ENCODE data around the gene SLC1A5.

The SLC1A5 gene

DNA sequence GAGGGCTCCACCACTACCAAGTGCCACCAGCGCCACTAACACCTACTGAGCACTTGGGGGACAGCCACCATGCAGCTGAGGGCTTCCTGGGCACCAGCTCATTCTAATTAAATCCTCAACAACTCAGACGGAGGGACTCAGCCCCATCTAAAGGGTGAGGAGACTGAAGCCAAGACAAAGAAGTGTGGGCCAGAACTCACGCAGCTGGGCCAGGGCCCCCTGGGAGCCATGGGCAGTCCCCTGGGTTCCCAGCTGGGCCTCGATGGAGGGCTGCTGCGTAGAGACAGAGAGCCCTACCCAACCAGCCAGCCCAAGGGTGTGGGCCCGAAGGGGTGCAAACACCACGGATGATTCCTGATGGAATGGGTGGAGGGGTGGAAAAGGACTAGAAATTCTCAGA is 58.7 kb downstream of the SLC1A5 start:
- TF ChIP-seq YY1 (IDR thresholded peaks at IDR 0.05; ENCODE audit: low read depth) (no peak), EGR1 (IDR thresholded peaks at IDR 0.05) (no peak), EP300 (IDR thresholded peaks at IDR 0.05; ENCODE audit: borderline replicate concordance) (no peak)

DNA sequence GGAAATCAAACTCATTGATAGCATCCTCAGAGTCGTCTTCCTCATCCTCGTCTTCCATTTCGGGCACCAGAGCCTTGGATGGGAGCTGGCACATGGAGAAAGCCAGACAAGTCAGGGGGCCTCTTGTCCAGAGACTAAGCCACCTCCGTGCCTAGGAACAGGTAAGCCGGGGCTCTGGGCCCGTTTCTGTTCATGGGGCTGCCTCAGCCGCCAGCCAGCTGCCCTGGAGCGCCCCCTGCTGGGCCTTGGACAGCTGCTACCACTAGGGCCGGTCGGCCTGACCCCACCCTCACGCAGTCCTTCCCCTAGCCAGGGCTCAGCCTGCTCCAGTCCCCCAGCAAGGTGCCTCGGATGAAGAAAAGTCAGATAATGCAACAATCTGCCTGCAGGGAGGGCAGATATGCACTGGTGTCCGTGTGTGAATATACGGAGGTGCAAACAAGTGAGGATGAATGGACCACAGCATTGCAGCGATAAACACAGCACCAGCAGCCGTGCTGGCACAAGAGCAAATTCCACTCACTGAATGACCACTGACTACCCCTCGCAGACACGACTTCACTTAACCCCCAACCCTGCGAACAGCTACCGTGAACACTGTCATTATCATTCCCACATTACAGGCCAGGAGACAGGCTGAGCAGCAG is 59.6 kb downstream of the SLC1A5 start:
- TF ChIP-seq RAD21 (IDR thresholded peaks at IDR 0.05; ENCODE audit: low read depth) (peak; percentile 42; the same call in 1 of the 2 replicates), TCF12 (IDR thresholded peaks at IDR 0.05; ENCODE audit: low read depth) (no peak)

DNA sequence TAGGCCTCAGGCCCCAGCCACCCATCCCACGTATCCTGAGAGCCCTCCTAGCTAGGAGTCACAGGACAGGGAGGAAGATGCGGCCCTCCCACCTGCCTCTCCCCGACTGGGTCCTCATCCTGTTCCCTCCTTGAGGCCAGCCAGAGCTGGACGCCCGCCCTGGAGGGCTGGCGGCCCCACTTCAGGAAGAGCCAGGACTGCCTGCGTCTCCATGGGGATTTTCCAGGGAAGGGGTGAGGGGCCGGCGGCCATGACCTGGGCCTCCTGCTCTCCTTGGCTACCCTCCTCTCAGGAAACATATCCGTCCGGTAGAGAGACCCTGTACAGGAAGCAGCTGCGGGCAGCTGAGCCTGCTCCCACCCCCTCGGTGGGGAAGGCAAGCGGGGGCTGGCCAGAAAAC is 60.2 kb downstream of the SLC1A5 start:
- no peak for TF ChIP-seq TCF12 (IDR thresholded peaks at IDR 0.05; ENCODE audit: low read depth)
- TF ChIP-seq ZBTB7A (IDR thresholded peaks at IDR 0.05; ENCODE audit: low read depth), result peak; percentile 28; the same call in 1 of the 2 replicates

DNA sequence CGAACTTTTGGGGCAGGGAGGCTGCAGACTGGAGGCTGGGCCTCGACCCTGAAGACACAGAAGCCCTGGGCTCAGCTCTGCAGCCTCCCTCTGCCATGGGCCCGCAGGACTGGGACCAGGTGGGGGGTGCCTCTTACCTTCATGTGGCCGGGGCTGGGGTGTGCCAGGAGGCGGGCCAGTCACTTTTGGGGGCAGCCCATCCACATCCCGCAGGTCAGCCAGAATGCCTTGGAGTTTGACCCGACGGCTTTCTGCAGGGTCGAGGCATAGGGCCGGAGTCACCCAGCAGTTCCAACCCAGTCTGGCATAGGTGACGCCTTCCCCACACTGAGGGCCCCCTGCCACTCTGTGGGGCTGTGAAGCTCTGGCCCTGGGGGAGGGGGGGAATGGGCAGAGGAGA is 60.6 kb downstream of the SLC1A5 start:
- TF ChIP-seq EP300 (IDR thresholded peaks at IDR 0.05; ENCODE audit: borderline replicate concordance) (no peak), ZBTB7A (IDR thresholded peaks at IDR 0.05; ENCODE audit: low read depth) (no peak), YY1 (IDR thresholded peaks at IDR 0.05; ENCODE audit: low read depth) (no peak), CEBPB (IDR thresholded peaks at IDR 0.05) (no peak)
- TF ChIP-seq, protein P1, sequence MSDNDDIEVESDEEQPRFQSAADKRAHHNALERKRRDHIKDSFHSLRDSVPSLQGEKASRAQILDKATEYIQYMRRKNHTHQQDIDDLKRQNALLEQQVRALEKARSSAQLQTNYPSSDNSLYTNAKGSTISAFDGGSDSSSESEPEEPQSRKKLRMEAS (IDR thresholded peaks at IDR 0.05), result no peak

DNA sequence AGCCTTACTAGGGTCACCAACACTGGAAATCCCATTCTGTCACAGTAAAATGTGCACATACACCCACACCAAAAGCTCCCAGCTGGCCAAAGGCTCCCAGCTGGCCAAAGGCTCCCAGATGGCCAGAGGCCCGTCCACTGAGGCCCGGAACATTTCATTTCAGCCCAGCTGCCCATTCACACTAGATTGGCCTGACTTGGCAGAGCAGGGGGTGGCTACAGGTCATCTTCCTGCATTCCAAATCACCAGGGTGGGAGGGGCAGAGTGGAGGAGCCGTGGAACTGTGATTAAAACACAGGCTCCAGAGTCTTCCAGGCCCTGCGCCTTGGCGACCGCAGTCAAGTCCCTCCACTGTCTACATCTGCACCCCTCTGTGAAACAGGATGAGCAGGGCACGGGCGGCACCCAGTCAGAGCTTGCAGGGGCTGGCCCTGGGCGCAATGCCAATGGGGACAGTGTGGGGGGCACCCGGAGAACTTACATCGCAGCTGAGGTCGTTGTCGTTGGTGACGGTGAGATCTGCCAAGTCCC is 61.4 kb downstream of the SLC1A5 start:
- no peak for TF ChIP-seq RAD21 (IDR thresholded peaks at IDR 0.05; ENCODE audit: low read depth)
- no peak for TF ChIP-seq ZBTB7A (IDR thresholded peaks at IDR 0.05; ENCODE audit: low read depth)
- TF ChIP-seq, protein P2, sequence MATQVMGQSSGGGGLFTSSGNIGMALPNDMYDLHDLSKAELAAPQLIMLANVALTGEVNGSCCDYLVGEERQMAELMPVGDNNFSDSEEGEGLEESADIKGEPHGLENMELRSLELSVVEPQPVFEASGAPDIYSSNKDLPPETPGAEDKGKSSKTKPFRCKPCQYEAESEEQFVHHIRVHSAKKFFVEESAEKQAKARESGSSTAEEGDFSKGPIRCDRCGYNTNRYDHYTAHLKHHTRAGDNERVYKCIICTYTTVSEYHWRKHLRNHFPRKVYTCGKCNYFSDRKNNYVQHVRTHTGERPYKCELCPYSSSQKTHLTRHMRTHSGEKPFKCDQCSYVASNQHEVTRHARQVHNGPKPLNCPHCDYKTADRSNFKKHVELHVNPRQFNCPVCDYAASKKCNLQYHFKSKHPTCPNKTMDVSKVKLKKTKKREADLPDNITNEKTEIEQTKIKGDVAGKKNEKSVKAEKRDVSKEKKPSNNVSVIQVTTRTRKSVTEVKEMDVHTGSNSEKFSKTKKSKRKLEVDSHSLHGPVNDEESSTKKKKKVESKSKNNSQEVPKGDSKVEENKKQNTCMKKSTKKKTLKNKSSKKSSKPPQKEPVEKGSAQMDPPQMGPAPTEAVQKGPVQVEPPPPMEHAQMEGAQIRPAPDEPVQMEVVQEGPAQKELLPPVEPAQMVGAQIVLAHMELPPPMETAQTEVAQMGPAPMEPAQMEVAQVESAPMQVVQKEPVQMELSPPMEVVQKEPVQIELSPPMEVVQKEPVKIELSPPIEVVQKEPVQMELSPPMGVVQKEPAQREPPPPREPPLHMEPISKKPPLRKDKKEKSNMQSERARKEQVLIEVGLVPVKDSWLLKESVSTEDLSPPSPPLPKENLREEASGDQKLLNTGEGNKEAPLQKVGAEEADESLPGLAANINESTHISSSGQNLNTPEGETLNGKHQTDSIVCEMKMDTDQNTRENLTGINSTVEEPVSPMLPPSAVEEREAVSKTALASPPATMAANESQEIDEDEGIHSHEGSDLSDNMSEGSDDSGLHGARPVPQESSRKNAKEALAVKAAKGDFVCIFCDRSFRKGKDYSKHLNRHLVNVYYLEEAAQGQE (IDR thresholded peaks at IDR 0.05; ENCODE audit: low read depth), result no peak
- TF ChIP-seq, protein P3, sequence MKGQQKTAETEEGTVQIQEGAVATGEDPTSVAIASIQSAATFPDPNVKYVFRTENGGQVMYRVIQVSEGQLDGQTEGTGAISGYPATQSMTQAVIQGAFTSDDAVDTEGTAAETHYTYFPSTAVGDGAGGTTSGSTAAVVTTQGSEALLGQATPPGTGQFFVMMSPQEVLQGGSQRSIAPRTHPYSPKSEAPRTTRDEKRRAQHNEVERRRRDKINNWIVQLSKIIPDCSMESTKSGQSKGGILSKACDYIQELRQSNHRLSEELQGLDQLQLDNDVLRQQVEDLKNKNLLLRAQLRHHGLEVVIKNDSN (IDR thresholded peaks at IDR 0.05), result no peak
- no peak for TF ChIP-seq CREB1 (IDR thresholded peaks at IDR 0.05; ENCODE audit: low read depth)
- TF ChIP-seq EP300 (IDR thresholded peaks at IDR 0.05; ENCODE audit: borderline replicate concordance), result no peak

DNA sequence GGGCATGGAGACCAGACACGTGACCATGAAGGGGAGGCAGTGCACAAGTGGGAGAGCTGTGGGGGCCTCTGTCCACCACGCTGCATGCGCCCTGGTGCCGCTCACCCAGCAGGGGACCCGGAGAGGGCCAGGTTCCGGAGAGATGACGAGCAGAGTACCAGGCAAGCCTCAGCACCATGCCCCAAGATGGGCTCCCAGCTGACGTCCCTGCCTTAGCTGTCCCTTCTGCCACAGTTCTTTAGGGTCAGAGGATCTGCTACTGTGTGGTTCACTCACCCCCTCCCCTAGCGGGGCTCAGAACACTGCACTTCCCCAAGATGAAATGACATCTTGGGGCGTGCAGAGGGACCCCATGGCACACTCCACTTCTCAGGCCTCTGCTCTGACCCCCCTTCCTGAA is 61.8 kb downstream of the SLC1A5 start:
- TF ChIP-seq TEAD4 (IDR thresholded peaks at IDR 0.05) (no peak), CREB1 (IDR thresholded peaks at IDR 0.05; ENCODE audit: low read depth) (no peak), EP300 (IDR thresholded peaks at IDR 0.05; ENCODE audit: borderline replicate concordance) (no peak), EGR1 (IDR thresholded peaks at IDR 0.05) (no peak), NFIC (IDR thresholded peaks at IDR 0.05) (no peak), YY1 (IDR thresholded peaks at IDR 0.05; ENCODE audit: low read depth) (no peak), TCF12 (IDR thresholded peaks at IDR 0.05; ENCODE audit: low read depth) (no peak), FOXM1 (IDR thresholded peaks at IDR 0.05; ENCODE audit: borderline replicate concordance, low read depth) (no peak)
- TF ChIP-seq, protein P2 (IDR thresholded peaks at IDR 0.05; ENCODE audit: low read depth), result no peak
- TF ChIP-seq, protein P1 (IDR thresholded peaks at IDR 0.05), result no peak

DNA sequence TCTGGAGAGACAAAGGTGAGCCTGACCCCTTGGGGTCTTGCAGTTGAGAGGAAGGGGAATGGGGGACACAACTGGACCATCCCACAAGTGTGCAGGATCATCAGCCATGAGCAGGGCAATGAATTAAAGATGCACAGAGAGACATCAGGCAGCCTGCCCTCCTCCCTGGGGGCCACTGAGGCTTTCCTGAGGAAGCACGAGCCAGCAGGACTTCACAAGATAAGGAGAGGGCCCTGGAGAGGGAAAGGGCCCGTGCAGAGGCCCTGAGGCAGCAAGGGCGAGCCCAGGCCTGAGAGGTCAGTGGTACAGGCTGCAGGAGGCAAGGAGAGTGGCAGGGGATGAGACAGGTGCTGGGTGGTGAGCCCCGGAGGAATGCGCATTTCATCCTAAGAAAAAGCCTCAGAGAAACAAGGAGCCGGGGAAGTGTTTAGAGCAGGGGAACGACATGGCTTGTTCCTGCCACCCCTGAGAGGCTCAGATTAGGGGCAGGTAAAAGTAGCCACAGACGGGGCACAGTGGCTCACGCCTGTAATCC is 62.5 kb downstream of the SLC1A5 start:
- no peak for TF ChIP-seq TEAD4 (IDR thresholded peaks at IDR 0.05)
- TF ChIP-seq RAD21 (IDR thresholded peaks at IDR 0.05; ENCODE audit: low read depth), result no peak

Measured in Ishikawa (cell line).